GM21526 (cell line): ENCODE results near the gene CTU2.

ENCODE experiments used
- ATAC-seq: cut with Tn5 transposase; IDR thresholded peaks from one replicate; pipeline ENCODE4 v1.9.1; 2021; ENCODE audit warnings: moderate library complexity; ENCODE audit not compliant: unreplicated experiment, low FRiP score

The CTU2 gene

GRCh38 chr16:88681084-88681680 is 25.1 kb upstream of the CTU2 start:
- no peak for ATAC-seq

- peak; percentile 74 for ATAC-seq
Observed at GRCh38 chr16:88681709-88682451, 24.4 kb upstream of the CTU2 start.

- no peak for ATAC-seq
Observed at GRCh38 chr16:88684569-88685155, 21.6 kb upstream of the CTU2 start.

GRCh38 chr16:88685156-88686061 is 20.9 kb upstream of the CTU2 start:
- ATAC-seq = no peak

GRCh38 chr16:88686062-88686438 is 20.3 kb upstream of the CTU2 start:
- ATAC-seq = peak; percentile 4

- peak; percentile 49 for ATAC-seq
Observed at GRCh38 chr16:88686439-88687253, 19.7 kb upstream of the CTU2 start, which contains the start of gene SNAI3. TSS of gene SNAI3 (minus strand) at chr16:88686507. CDS start at chr16:88686406, 101 bp downstream.

- no peak for ATAC-seq
Observed at GRCh38 chr16:88687254-88687576, 19.1 kb upstream of the CTU2 start.

GRCh38 chr16:88687676-88688012 is 18.7 kb upstream of the CTU2 start:
- ATAC-seq = no peak

- no peak for ATAC-seq
Observed at GRCh38 chr16:88688013-88688778, 18.1 kb upstream of the CTU2 start.

- ATAC-seq = no peak
Observed at GRCh38 chr16:88690341-88691128, 15.8 kb upstream of the CTU2 start.

GRCh38 chr16:88691129-88691813 is 15.0 kb upstream of the CTU2 start:
- no peak for ATAC-seq

GRCh38 chr16:88691924-88692560 is 14.3 kb upstream of the CTU2 start:
- ATAC-seq = no peak

GRCh38 chr16:88692861-88693260 is 13.4 kb upstream of the CTU2 start:
- no peak for ATAC-seq

- no peak for ATAC-seq
Observed at GRCh38 chr16:88693420-88694177, 12.7 kb upstream of the CTU2 start.

- no peak for ATAC-seq
Observed at GRCh38 chr16:88694221-88695087, 11.8 kb upstream of the CTU2 start.

GRCh38 chr16:88695218-88695617 is 11.1 kb upstream of the CTU2 start:
- no peak for ATAC-seq
